Measurements from ENCODE around the gene DKK3.

DKK3 gene

DNA sequence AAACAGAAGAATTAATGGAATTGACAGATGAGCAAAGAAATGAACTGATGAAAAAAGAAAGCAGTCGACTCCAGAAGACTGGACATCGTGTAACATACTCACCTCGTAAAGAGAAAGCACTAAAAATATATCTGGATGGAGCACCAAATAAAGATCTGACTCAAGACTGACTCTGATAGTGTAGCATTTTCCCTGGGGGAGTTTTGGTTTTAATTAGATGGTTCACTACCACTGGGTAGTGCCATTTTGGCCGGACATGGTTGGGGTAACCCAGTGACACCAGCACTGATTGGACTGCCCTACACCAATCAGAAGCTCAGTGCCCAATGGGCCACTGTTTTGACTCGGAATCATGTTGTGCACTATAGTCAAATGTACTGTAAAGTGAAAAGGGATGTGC lies 52.4 kb downstream of the DKK3 start:
- no peak for DNase-seq (ENCODE audit: extremely low spot score, insufficient read length, low read depth)
- FAIRE-seq = no peak

DNA sequence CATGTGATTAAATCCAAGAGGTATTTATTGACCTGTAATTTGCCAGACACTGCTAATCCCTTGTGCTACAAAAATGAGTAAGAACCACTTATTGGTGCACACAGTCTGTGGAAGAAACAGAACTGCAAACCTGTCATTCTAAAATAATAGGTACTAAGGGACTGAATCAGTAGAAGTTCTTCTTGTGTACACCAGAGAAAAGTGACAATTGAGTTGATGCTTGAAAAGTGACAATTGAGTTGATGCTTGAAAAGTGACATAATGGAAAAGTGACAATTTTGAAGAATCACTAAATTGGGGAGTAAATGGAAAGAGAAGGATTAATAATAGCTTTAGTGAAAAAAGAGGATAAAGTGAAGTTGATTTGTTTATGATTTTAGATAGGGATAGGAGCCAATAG lies 56.4 kb downstream of the DKK3 start:
- no peak for DNase-seq (ENCODE audit: extremely low spot score, insufficient read length, low read depth)
- FAIRE-seq = no peak

DNA sequence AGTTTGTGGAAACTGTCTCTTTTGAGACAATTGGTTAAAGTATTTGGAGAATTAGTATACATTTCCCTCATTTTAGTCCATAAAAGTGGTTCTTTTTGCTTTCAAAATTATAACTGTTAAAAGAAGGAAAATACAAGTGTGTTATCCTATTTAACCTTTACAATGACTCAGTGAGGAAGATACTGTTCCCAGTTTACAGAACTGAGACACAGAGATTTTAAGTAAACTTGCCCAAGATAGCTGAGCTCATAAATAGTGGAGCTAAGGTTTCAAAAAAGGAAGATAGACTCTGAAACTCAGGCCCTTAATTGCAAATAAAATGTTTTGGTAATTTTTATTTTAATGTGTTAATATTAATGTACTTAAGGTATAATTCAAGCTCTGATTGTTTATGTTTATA lies 58.9 kb downstream of the DKK3 start:
- DNase-seq (ENCODE audit: extremely low spot score, insufficient read length, low read depth) = no peak
- FAIRE-seq = no peak

DNA sequence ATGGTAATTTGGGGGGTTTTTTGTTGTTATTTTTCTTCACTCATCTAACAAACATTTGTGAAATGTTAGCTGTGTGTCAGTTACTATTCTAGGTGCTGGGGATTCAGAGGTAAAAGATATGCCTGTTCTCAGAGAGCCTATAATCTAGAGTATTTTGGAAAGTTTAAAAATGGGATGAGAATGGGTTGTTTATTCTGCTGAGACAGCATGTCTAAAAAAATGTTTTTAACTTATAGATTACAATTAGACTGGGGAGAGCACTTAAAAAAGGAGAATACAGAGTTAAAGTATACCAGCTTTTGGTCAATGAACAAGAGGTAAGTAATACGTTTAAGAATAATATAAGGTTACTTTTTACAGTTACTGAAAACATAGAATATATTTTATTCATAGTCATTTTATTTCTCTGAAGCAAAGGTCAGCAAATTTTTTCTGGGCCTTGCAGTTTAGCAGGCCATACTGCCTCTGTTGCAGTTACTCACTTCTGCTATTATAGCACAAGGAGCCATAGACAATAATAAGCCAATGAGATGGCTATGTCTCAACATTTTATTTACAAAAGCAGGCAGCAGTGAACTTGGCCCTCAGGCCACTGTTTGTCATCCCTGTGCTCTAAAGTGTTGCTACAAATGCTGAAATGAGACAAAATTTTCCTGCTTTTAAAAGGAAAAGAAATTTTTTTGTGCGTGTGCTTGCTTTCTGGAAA lies 60.0 kb downstream of the DKK3 start:
- FAIRE-seq (no peak), DNase-seq (ENCODE audit: extremely low spot score, insufficient read length, low read depth) (no peak)

DNA sequence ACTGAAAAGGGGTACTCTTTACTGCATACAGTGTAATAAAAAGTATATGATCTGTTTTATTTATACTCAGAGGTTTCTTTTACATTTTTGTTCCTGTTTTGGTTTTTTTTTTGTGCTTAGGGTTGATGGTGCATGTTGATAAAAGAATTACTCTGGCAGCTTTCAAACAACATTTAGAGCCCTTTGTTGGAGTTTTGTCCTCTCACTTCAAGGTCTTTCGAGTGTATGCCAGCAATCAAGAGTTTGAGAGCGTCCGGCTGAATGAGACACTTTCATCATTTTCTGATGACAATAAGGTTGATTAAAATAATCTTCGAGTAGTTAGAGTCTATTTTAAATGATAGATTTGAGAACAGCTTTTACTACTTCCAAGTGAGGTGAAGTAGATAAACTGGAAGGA lies 60.6 kb downstream of the DKK3 start:
- DNase-seq (ENCODE audit: extremely low spot score, insufficient read length, low read depth) (no peak), FAIRE-seq (no peak)

DNA sequence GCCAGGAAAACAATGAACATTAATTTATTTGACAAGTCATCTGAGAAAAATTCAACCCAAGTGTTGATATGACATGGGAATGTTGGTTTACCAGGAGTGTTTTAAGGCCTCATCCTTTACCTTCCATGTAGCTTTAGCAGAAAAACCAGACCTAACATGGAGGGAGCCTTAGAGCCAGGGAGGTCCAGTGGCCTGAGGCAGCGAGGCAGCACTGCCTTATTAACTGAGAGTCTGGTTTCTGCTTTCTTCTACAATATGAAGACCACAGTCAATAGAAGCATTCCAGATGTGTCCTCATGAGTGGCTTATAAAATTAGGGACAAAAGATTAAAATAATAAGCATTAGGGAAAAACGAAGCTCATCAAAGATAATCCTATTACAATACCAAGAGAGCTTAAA lies 61.5 kb downstream of the DKK3 start:
- FAIRE-seq (no peak), DNase-seq (ENCODE audit: extremely low spot score, insufficient read length, low read depth) (no peak)

DNA sequence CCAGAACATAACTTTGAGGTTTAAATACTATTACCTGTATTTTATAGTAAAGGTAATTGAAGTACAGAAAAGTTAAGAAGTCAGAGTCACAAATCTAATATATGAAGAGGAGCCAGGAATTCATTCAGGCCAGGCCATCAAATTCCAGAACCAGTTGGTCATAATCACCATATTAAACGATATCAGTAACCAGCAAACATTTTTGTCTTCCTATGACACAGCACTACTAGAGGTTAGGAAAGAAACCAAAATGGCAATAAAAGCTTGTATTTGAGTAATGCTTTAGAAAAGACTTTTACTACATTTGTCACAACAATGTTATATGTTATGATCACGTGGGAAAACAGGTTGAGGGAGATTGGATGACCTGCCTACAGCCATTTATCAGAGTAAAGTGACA lies 62.2 kb downstream of the DKK3 start:
- FAIRE-seq (no peak), DNase-seq (ENCODE audit: extremely low spot score, insufficient read length, low read depth) (no peak)

DNA sequence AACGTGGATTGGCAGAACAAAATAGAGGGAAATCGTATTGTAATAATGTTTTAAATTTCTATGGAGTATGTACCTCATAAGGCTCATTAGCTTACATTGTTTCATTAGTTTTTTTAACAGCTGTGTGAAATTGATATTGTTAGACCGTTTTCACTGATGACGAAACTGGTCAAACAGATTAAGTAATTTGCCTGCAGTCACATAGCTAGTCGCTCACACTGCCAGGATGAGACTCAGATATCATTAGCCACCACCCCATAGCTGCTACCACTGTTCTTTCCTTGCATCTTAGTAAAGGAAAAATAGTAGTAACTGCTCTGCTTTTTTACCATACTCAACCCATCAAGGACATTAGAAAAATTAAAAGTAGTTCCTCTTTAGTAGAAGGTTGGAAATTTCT lies 64.0 kb downstream of the DKK3 start:
- FAIRE-seq (no peak), DNase-seq (ENCODE audit: extremely low spot score, insufficient read length, low read depth) (no peak)

DNA sequence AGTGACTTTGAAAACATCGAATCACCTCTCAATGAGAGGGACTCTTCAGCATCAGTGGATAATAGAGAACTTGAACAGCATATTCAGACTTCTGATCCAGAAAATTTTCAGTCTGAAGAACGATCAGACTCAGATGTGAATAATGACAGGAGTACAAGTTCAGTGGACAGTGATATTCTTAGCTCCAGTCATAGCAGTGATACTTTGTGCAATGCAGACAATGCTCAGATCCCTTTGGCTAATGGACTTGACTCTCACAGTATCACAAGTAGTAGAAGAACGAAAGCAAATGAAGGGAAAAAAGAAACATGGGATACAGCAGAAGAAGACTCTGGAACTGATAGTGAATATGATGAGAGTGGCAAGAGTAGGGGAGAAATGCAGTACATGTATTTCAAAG lies 65.8 kb downstream of the DKK3 start:
- no peak for DNase-seq (ENCODE audit: extremely low spot score, insufficient read length, low read depth)
- FAIRE-seq = no peak

DNA sequence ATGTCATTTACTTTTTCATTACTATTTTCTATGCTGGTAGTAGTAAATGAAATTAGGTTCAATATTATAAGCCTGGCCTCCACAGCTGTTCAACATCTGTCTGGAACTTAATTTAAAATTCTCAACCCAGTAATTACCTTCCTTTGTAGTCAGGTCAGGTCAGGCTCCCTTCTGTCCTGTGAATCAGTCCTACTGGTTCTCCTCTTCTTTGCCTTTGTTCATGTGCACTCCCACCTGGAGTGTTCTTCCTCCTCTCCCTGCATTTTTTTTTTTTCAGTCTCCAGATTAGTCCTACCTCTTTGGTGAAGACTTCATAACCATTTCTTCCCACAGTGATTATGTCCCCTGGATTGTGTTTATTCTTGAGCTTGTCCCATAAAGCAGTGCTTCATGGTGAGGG lies 67.9 kb downstream of the DKK3 start:
- FAIRE-seq (no peak), DNase-seq (ENCODE audit: extremely low spot score, insufficient read length, low read depth) (no peak)

DNA sequence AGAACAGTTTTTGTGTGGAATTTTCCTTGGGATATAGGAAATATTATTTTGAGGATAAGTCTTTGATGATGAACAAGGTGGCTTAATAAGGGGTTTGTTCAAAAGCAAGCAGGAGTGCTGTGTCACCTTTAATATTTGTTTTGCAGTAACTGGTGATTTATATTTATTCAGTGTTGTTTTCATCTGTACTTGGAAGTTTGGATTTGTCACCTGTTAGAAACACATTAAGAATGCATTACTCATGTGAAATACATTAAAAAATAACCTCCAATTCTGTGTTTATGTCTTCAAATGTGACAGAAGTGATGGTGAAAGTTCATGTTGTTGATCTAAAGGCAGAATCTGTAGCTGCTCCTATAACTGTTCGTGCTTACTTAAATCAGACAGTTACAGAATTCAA lies 70.5 kb downstream of the DKK3 start:
- DNase-seq (ENCODE audit: extremely low spot score, insufficient read length, low read depth) = no peak
- no peak for FAIRE-seq

DNA sequence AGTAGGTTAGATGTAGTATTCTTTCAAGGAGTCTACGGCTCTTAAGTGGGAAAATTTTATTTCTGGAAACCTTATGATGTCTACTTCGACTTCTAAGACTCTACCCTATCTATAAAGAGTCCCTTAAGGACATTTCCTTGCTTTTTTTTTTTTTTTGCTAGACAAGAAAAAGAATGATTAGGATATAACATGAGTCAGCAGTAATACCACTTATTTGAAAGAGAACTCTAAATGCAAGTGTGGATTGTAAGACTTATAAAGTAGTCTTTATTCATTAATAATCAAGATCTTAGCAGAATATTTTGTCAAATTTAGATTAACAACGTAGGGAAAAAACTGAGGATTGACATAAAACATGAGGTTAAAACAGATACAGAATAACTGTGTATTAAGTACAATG lies 71.0 kb downstream of the DKK3 start:
- FAIRE-seq = no peak

DNA sequence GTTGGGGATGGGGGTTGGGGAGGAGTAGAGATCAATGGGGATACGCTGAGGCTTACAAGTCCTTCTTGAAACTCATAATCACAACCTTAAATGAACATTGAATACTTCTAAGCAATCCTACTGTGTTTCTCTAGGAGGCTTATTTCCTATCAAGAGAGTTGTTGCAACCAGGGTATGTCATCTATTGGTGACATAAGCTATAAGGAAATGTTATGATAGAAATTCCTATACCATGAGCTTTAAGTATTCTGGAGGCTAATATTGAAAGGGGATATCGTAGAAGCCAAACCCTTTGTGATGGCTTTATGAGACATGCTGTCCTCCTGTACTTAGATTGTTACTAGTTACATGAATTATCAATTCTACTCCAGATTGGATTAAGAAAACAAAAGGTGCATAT lies 72.9 kb downstream of the DKK3 start:
- DNase-seq (ENCODE audit: extremely low spot score, insufficient read length, low read depth) = no peak
- no peak for FAIRE-seq

More for the DNA sequence above, 71.0 kb downstream of the DKK3 start:
- DNase-seq (ENCODE audit: extremely low spot score, insufficient read length, low read depth) = no peak

DNA sequence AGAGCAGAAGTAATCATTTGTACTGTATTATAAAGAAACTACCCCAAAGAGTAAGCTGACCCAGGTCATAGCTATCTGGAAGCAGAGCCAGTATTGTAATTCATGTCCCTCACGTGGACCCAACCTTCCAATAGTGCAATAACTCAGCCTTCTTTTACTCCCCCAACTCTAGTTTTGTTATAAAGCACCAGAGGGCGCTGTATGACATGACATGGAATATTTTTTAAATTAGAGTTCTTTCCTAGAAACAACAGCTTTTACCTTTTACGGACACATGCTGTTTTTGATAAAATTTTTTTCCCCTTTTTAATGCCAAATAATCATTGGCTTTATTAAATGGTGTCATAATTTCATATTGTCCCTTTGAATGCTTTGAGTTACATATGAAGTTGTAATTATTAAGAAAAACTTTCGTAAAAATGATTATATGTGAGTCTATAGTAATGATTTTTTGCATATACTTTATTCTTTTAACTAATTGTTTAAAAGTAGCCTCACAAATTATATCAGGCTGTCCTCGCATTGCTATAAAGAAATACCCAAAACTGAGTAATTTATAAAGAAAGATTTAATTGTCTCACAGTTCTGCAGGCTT lies 76.9 kb downstream of the DKK3 start:
- FAIRE-seq (no peak), DNase-seq (ENCODE audit: extremely low spot score, insufficient read length, low read depth) (no peak)

DNA sequence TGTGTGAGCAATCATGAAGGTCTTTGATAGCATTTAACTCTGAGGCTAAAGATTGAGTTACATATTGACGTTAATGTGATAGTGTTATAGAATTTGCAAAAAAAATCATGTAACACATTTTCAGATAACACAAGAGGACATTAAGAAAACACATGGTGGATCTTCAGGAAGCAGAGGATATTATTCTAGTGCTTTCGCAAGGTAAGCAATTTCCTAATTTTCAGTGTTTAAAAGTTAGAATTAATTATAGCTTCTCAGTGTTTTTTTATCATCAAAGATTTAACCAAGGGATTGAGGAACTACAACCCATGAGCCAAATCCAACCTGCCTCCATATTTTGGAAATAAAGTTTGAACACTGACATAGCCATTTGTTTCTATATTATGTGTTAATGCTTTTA lies 78.5 kb downstream of the DKK3 start:
- FAIRE-seq = no peak
- DNase-seq (ENCODE audit: extremely low spot score, insufficient read length, low read depth) = no peak

DNA sequence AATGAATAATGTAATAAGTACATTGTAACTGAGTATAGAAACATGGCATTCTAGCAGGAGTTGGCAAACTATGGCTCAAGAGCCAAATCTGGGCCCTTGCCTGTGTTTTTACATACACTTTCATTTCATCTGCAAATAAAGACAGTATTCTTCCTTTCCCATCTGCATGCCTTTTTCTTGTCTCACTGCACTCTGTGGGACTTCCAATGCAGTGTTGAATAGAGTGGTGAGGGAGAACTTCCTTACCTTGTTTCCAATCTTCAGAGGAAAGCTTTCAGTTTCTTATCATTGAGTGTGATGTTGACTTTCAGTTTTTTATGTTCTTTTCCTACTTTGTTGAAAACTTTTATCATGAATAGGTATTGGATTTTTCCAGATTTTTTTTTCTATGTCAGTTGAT lies 84.6 kb downstream of the DKK3 start:
- DNase-seq (ENCODE audit: extremely low spot score, insufficient read length, low read depth) (no peak), FAIRE-seq (peak; percentile 26)

DNA sequence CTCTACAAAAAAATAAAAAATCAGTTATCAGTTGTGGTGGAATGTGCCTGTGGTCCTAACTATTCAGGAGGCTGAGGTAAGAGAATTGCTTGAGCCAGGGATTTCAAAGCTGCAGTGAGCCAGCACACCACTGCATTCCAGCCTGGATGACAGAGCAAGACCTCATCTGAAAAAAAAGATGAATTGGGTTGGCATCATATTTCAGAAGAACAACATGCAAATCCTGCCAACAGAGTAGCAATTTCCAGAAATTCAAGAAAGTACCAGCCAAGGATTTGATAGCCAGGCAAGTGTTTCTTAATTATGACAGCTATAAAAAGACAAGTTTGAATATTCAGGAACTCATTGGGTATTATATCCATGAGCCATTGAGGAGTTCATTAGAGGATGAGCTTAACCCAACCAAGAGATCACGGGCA lies 91.4 kb downstream of the DKK3 start:
- DNase-seq (ENCODE audit: extremely low spot score, insufficient read length, low read depth) (no peak), FAIRE-seq (no peak)

DNA sequence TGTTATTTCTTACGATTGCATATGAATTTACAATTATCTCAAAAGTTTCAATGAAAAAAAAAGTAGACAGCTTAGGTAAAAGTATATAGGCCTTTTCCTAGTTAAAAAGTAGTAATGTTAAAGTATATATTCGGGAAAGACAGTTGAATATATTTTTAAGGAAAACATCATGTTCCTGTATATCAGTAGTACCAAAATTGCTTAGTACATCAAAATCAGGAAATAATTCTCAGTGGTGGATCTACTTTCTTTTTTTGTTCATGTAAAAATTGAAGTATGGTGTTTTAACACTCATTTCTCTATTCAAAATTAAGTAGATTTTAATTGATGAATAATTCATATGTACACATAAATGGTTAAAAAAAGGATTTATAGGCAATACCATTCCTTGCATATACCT lies 92.8 kb downstream of the DKK3 start:
- no peak for DNase-seq (ENCODE audit: extremely low spot score, insufficient read length, low read depth)
- no peak for FAIRE-seq

DNA sequence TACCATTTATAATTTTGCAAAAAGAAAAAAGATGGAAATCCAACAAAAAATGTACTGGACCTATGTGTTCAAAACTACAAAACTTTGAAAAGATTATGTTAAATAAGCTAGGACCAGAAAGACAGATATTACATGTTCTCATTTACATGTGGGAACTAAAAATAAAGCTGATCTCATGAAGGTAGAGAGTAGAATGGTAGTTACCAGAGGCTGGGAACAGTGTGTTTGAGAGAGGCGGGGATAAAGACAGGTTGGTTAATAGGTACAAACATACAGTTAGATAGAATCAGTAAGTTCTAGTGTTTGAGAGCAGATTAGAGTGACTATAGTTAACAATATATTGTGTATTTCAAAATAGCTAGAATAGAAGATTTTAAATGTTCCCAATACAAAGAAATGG lies 95.0 kb downstream of the DKK3 start:
- DNase-seq (ENCODE audit: extremely low spot score, insufficient read length, low read depth) (no peak), FAIRE-seq (no peak)

All from GM18507 (cell line).